Liver (tissue), 9 donors: ENCODE results near the gene DTL. TPM values are rescaled to one million over a fixed set of nuclear protein-coding genes. Genes with fewer than 3 reads are reported as not detected.

ENCODE experiments used
- DNase-seq: peaks from one replicate; pipeline ENCODE4 v3.0.0-alpha.2; 2017; ENCODE audit warnings: low spot score
- H3K27ac ChIP-seq, 2 donors: one replicate each; pipeline ENCODE4 v1.7.0; 2013; ENCODE audit warnings: inconsistent platforms in 2 of 2, low read length in 2 of 2, control low read depth in 1 of 2, low read depth in 1 of 2, mild to moderate bottlenecking in 1 of 2
- H3K27me3 ChIP-seq, 4 donors: one replicate each; pipeline versions ENCODE4 v1.6.1 to v1.7.0; 2013; ENCODE audit warnings: low read length in 3 of 4, inconsistent platforms in 1 of 4, mild to moderate bottlenecking in 1 of 4, moderate library complexity in 1 of 4; ENCODE audit not compliant: control insufficient read depth in 4 of 4, insufficient read depth in 4 of 4
- H3K36me3 ChIP-seq, 4 donors: one replicate each; pipeline versions ENCODE4 v1.6.1 to v1.7.0; 2013; ENCODE audit warnings: low read length in 3 of 4, mild to moderate bottlenecking in 3 of 4, low read depth in 1 of 4, moderate library complexity in 1 of 4; ENCODE audit not compliant: control insufficient read depth in 4 of 4, insufficient read depth in 3 of 4
- H3K4me1 ChIP-seq, 4 donors: one replicate each; pipeline versions ENCODE4 v1.6.1 to v1.7.0; 2013; ENCODE audit warnings: low read length in 3 of 4, mild to moderate bottlenecking in 3 of 4, moderate library complexity in 1 of 4; ENCODE audit not compliant: control insufficient read depth in 4 of 4, insufficient read depth in 4 of 4
- H3K4me3 ChIP-seq, 3 donors: one replicate each; pipeline versions ENCODE4 v1.6.1 to v1.7.0; 2013; ENCODE audit warnings: low read length in 3 of 3, control low read depth in 1 of 3, low read depth in 1 of 3, mild to moderate bottlenecking in 1 of 3
- H3K9ac ChIP-seq, 2 donors: one replicate each; pipeline ENCODE4 v1.7.0; 2013; ENCODE audit warnings: low read length in 2 of 2, mild to moderate bottlenecking in 2 of 2, moderate library complexity in 2 of 2, control low read depth in 1 of 2, low read depth in 1 of 2
- H3K9me3 ChIP-seq, 4 donors: one replicate each; pipeline versions ENCODE4 v1.6.1 to v1.7.0; 2013; ENCODE audit warnings: low read length in 3 of 4; ENCODE audit not compliant: control insufficient read depth in 4 of 4
- FOXA1 ChIP-seq: IDR thresholded peaks from 2 replicates; pipeline ENCODE4 v1.6.1; 2016; ENCODE audit warnings: antibody characterized with exemption
- FOXA2 ChIP-seq: IDR thresholded peaks from 2 replicates; pipeline ENCODE4 v1.6.1; 2016; ENCODE audit warnings: antibody characterized with exemption
- GABPA ChIP-seq, 2 donors: IDR thresholded peaks in 1 of 2; conservative IDR thresholded peaks in 1 of 2; 2 replicates each; pipeline ENCODE4 v1.6.1; 2016; ENCODE audit warnings: antibody characterized with exemption in 2 of 2, mild to moderate bottlenecking in 1 of 2, moderate library complexity in 1 of 2
- NR2F2 ChIP-seq: IDR thresholded peaks from 2 replicates; pipeline ENCODE4 v1.6.1; 2016; ENCODE audit warnings: antibody characterized with exemption
- RAD21 ChIP-seq, 2 donors: IDR thresholded peaks; 2 replicates each; pipeline ENCODE4 v1.6.1; 2016; ENCODE audit warnings: antibody characterized with exemption in 2 of 2, mild to moderate bottlenecking in 2 of 2
- REST ChIP-seq: IDR thresholded peaks from 2 replicates; pipeline ENCODE4 v1.6.1; 2016; ENCODE audit warnings: antibody characterized with exemption, mild to moderate bottlenecking
- RXRA ChIP-seq, 2 donors: IDR thresholded peaks; 2 replicates each; pipeline ENCODE4 v1.6.1; 2017 to 2018; ENCODE audit warnings: antibody characterized with exemption in 2 of 2, mild to moderate bottlenecking in 1 of 2
- SP1 ChIP-seq: IDR thresholded peaks from 2 replicates; pipeline ENCODE4 v1.6.1; 2018; ENCODE audit warnings: antibody characterized with exemption, mild to moderate bottlenecking
- TAF1 ChIP-seq: conservative IDR thresholded peaks from 2 replicates; pipeline ENCODE4 v1.6.1; 2016; ENCODE audit warnings: antibody characterized with exemption, mild to moderate bottlenecking
- YY1 ChIP-seq: IDR thresholded peaks from 2 replicates; pipeline ENCODE4 v1.6.1; 2016; ENCODE audit warnings: antibody characterized with exemption, mild to moderate bottlenecking
- ZBTB33 ChIP-seq: IDR thresholded peaks from 2 replicates; pipeline ENCODE4 v1.6.1; 2016; ENCODE audit warnings: antibody characterized with exemption
- WGBS: extraction: QIAGEN DNeasy Blood & Tissue Kit; methylation state at CpG from one replicate; pipeline ENCODE4 v1.1.7; 2013; 5-methylcytosine and 5-hydroxymethylcytosine counted together
- polyA plus RNA-seq, 2 donors: library from polyadenylated mRNA; stranded (reverse) in 1 of 2; unstranded in 1 of 2; fragments of 200-250 nt in 1 of 2; fragments of >200 nt in 1 of 2; fragmentation: Nextera tagmentation in 1 of 2; extraction: Ambion mirVana in 1 of 2; gene quantifications; one replicate each; pipeline versions ENCODE4 v1.2.1 to v1.2.3, GENCODE V29; 2013 to 2015
- total RNA-seq, 2 donors: library from RNA; depleted of rRNA; stranded (reverse); fragments of >200 nt; gene quantifications; one replicate each; pipeline ENCODE4 v1.2.3, GENCODE V29; 2014
- TF ChIP-seq, protein P1 (sequence below): IDR thresholded peaks from 2 replicates; pipeline ENCODE4 v1.6.1; 2016; ENCODE audit warnings: antibody characterized with exemption
- TF ChIP-seq, protein P2 (sequence below): fragments of 150-350 bp; IDR thresholded peaks from 2 replicates; pipeline ENCODE4 v1.5.1; 2017; ENCODE audit warnings: improper control_type of control experiment, low read depth, low read length; ENCODE audit not compliant: missing input control
- donor health status: healthy.
- donor health status: healthy.
- donor health status: healthy.
- donor health status: healthy.
- donor health status: healthy.

The DTL gene
- total and polyA plus RNA-seq, 4 donors = 0.17 to 17.9 (median 0.73) TPM

- no peaks in the 10 kb centered on the region for H3K4me1 ChIP-seq
- no peaks in the 10 kb centered on the region for H3K36me3 ChIP-seq
- H3K27me3 ChIP-seq = no peaks in the 10 kb centered on the region
- 97% methylated on average over 2 of the region's 2 CpGs for WGBS
- H3K9ac ChIP-seq = no peak overlapping the region
- TF ChIP-seq YY1 = no peak
- TF ChIP-seq, protein P1, sequence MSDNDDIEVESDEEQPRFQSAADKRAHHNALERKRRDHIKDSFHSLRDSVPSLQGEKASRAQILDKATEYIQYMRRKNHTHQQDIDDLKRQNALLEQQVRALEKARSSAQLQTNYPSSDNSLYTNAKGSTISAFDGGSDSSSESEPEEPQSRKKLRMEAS = no peak
- TF ChIP-seq SP1 = no peak
- TF ChIP-seq ZBTB33 = no peak
- no peak for TF ChIP-seq FOXA2
- DNase-seq = no peak
- H3K4me3 ChIP-seq = no peak overlapping the region
- no peak overlapping the region for H3K27ac ChIP-seq
- no peaks in the 10 kb centered on the region for H3K9me3 ChIP-seq
These were observed 61.8 kb downstream of the DTL start for GRCh38 chr1:212097360-212097759.

GRCh38 chr1:212098310-212098709 lies 62.8 kb downstream of the DTL start:
- no peak for DNase-seq
- 97% methylated on average over 9 of the region's 9 CpGs for WGBS
- no peak overlapping the region for H3K4me3 ChIP-seq
- no peak overlapping the region for H3K9ac ChIP-seq
- no peaks in the 10 kb centered on the region for H3K27me3 ChIP-seq
- H3K4me1 ChIP-seq = no peaks in the 10 kb centered on the region
- no peak for TF ChIP-seq GABPA (IDR thresholded peaks at IDR 0.05 in 1 of 2, conservative IDR thresholded peaks at IDR 0.05 in 1 of 2)
- TF ChIP-seq RXRA (IDR thresholded peaks at IDR 0.05) = no peak
- no peak for TF ChIP-seq FOXA2
- TF ChIP-seq YY1 = no peak
- TF ChIP-seq NR2F2 = no peak
- TF ChIP-seq ZBTB33 = no peak
- TF ChIP-seq FOXA1 = no peak
- no peak for TF ChIP-seq REST
- H3K27ac ChIP-seq = no peak overlapping the region
- H3K9me3 ChIP-seq = no peaks in the 10 kb centered on the region
- H3K36me3 ChIP-seq = no peaks in the 10 kb centered on the region

- Histone ChIP-seq H3K36me3 (no peaks in the 10 kb centered on the region), H3K9me3 (no peaks in the 10 kb centered on the region), H3K4me1 (no peaks in the 10 kb centered on the region), H3K27ac (no peak overlapping the region), H3K27me3 (no peaks in the 10 kb centered on the region), H3K9ac (no peak overlapping the region), H3K4me3 (no peak overlapping the region)
- no peak for DNase-seq
- 92% methylated on average over 3 of the region's 3 CpGs for WGBS
- no peak for TF ChIP-seq GABPA (IDR thresholded peaks at IDR 0.05 in 1 of 2, conservative IDR thresholded peaks at IDR 0.05 in 1 of 2)
- no peak for TF ChIP-seq REST
- TF ChIP-seq, protein P2, sequence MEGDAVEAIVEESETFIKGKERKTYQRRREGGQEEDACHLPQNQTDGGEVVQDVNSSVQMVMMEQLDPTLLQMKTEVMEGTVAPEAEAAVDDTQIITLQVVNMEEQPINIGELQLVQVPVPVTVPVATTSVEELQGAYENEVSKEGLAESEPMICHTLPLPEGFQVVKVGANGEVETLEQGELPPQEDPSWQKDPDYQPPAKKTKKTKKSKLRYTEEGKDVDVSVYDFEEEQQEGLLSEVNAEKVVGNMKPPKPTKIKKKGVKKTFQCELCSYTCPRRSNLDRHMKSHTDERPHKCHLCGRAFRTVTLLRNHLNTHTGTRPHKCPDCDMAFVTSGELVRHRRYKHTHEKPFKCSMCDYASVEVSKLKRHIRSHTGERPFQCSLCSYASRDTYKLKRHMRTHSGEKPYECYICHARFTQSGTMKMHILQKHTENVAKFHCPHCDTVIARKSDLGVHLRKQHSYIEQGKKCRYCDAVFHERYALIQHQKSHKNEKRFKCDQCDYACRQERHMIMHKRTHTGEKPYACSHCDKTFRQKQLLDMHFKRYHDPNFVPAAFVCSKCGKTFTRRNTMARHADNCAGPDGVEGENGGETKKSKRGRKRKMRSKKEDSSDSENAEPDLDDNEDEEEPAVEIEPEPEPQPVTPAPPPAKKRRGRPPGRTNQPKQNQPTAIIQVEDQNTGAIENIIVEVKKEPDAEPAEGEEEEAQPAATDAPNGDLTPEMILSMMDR = no peak
- no peak for TF ChIP-seq TAF1
- TF ChIP-seq FOXA2 = no peak
- TF ChIP-seq RAD21 (IDR thresholded peaks at IDR 0.05) = no peak
- TF ChIP-seq FOXA1 = no peak
- TF ChIP-seq, protein P1 = no peak
These were observed 63.2 kb downstream of the DTL start for GRCh38 chr1:212098771-212099170.
